WTC11 (cell line): Measurements from ENCODE around the gene SHISAL1. TPM values are rescaled to one million over a fixed set of nuclear protein-coding genes. Genes with fewer than 3 reads are reported as not detected.
"Not testable (repeated sequence)": the region's sequence is repeated elsewhere in the genome, so short reads cannot be mapped to it uniquely, and the experiment has no call there.

Experiments
- ATAC-seq: fragments of 200-7000 bp; cut with Tn5 transposase; 2 replicates; pipeline ENCODE4 v1.10.0; 2021; ENCODE audit warnings: mild to moderate bottlenecking, moderate library complexity
- CTCF ChIA-PET: fragments of 300-600 bp; sonication (Branson Sonifier 250); formaldehyde crosslinking; loops from one replicate; lab custom pipeline; 2021; ENCODE audit warnings: antibody characterized with exemption; lab: Charles Lee
- POLR2A ChIA-PET: fragments of 350-600 bp; sonication (Branson Sonifier 250); formaldehyde crosslinking; loops from one replicate; lab custom pipeline; 2021; ENCODE audit warnings: antibody characterized with exemption; lab: Charles Lee
- DNase-seq: peaks from one replicate; pipeline ENCODE4 v3.0.0; 2021; ENCODE audit warnings: low spot score
- H3K27ac Mint-ChIP-seq: 2 replicates; pipeline ENCODE4 v1.8.0; 2021; ENCODE audit warnings: mixed read lengths
- H3K27me3 Mint-ChIP-seq: 2 replicates; pipeline ENCODE4 v1.8.0; 2021; ENCODE audit warnings: low read depth, mild to moderate bottlenecking, moderate library complexity, mixed read lengths
- H3K36me3 Mint-ChIP-seq: 2 replicates; pipeline ENCODE4 v1.8.0; 2021; ENCODE audit warnings: mixed read lengths
- H3K4me1 Mint-ChIP-seq: 2 replicates; pipeline ENCODE4 v1.8.0; 2022; ENCODE audit warnings: mixed read lengths
- H3K4me3 Mint-ChIP-seq: 2 replicates; pipeline ENCODE4 v1.8.0; 2021; ENCODE audit warnings: mild to moderate bottlenecking, moderate library complexity, mixed read lengths
- H3K9me3 Mint-ChIP-seq: 2 replicates; pipeline ENCODE4 v1.8.0; 2021; ENCODE audit warnings: mixed read lengths
- ARID4B ChIP-seq: sonication (generic); formaldehyde crosslinking; IDR thresholded peaks from 2 replicates; pipeline ENCODE4 v1.8.0; 2023; ENCODE audit warnings: missing genetic modification reagents, mild to moderate bottlenecking, borderline replicate concordance
- CREM ChIP-seq: sonication (generic); formaldehyde crosslinking; IDR thresholded peaks from 2 replicates; pipeline ENCODE4 v1.8.1; 2022; ENCODE audit warnings: mild to moderate bottlenecking, missing genetic modification reagents, moderate library complexity
- E2F1 ChIP-seq: sonication (generic); formaldehyde crosslinking; IDR thresholded peaks from 2 replicates; pipeline ENCODE4 v1.8.0; 2022; ENCODE audit warnings: mild to moderate bottlenecking, missing genetic modification reagents
- E2F5 ChIP-seq: sonication (generic); formaldehyde crosslinking; IDR thresholded peaks from 2 replicates; pipeline ENCODE4 v1.8.1; 2022; ENCODE audit warnings: mild to moderate bottlenecking, moderate library complexity, missing genetic modification reagents
- EMX1 ChIP-seq: fragments of 250-450 bp; sonication (Bioruptor Pico); IDR thresholded peaks from 2 replicates; pipeline ENCODE4 v1.8.0; 2021; ENCODE audit warnings: mild to moderate bottlenecking
- FOXK1 ChIP-seq: sonication (generic); formaldehyde crosslinking; IDR thresholded peaks from 2 replicates; pipeline ENCODE4 v1.8.0; 2022; ENCODE audit warnings: mild to moderate bottlenecking, moderate library complexity, missing genetic modification reagents
- FOXP1 ChIP-seq: sonication (generic); formaldehyde crosslinking; IDR thresholded peaks from 2 replicates; pipeline ENCODE4 v1.8.0; 2022; ENCODE audit warnings: missing genetic modification reagents, mild to moderate bottlenecking, moderate library complexity, borderline replicate concordance
- MLX ChIP-seq: sonication (generic); formaldehyde crosslinking; IDR thresholded peaks from 2 replicates; pipeline ENCODE4 v1.8.1; 2023; ENCODE audit warnings: mild to moderate bottlenecking, missing genetic modification reagents, moderate library complexity
- MYBL2 ChIP-seq: sonication (generic); formaldehyde crosslinking; IDR thresholded peaks from 2 replicates; pipeline ENCODE4 v1.8.1; 2023; ENCODE audit warnings: mild to moderate bottlenecking, moderate library complexity, missing genetic modification reagents
- NR1H2 ChIP-seq: sonication (generic); formaldehyde crosslinking; IDR thresholded peaks from 2 replicates; pipeline ENCODE4 v1.9.0; 2021; ENCODE audit warnings: mild to moderate bottlenecking, moderate library complexity, missing genetic modification reagents
- NR3C1 ChIP-seq: sonication (generic); formaldehyde crosslinking; conservative IDR thresholded peaks from 2 replicates; pipeline ENCODE4 v1.8.1; 2023; ENCODE audit warnings: low read depth, mild to moderate bottlenecking, missing genetic modification reagents
- TCF7 ChIP-seq: sonication (generic); formaldehyde crosslinking; IDR thresholded peaks from 2 replicates; pipeline ENCODE4 v1.8.0; 2022; ENCODE audit warnings: mild to moderate bottlenecking, low read depth, missing genetic modification reagents, moderate library complexity
- TP53 ChIP-seq: sonication (generic); formaldehyde crosslinking; IDR thresholded peaks from 2 replicates; pipeline ENCODE4 v1.8.1; 2023; ENCODE audit warnings: mild to moderate bottlenecking, missing genetic modification reagents
- ZNF317 ChIP-seq: sonication (generic); formaldehyde crosslinking; IDR thresholded peaks from 2 replicates; pipeline ENCODE4 v1.8.1; 2023; ENCODE audit warnings: low read depth, mild to moderate bottlenecking, moderate library complexity, missing genetic modification reagents, borderline replicate concordance
- ZNF416 ChIP-seq: fragments of 250-450 bp; sonication (Bioruptor Pico); IDR thresholded peaks from 2 replicates; pipeline ENCODE4 v1.9.0; 2021; ENCODE audit warnings: mild to moderate bottlenecking, inconsistent platforms
- ZNF423 ChIP-seq: fragments of 250-450 bp; sonication (Bioruptor Pico); IDR thresholded peaks from 2 replicates; pipeline ENCODE4 v2.1.2; 2022; ENCODE audit warnings: mild to moderate bottlenecking, moderate library complexity
- total RNA-seq: library from RNA; stranded (reverse); gene quantifications from 3 replicates; pipeline ENCODE4 v1.2.3, GENCODE V29; 2021
- TF ChIP-seq, protein P1 (sequence below): sonication (generic); formaldehyde crosslinking; IDR thresholded peaks from 2 replicates; pipeline ENCODE4 v1.8.0; 2022; ENCODE audit warnings: mild to moderate bottlenecking, missing genetic modification reagents
- TF ChIP-seq, protein P2 (sequence below): fragments of 250-450 bp; sonication (Bioruptor Pico); IDR thresholded peaks from 2 replicates; pipeline ENCODE4 v1.8.0; 2021; ENCODE audit warnings: mild to moderate bottlenecking

SHISAL1 gene
- total RNA-seq, 1 experiment from 2014 or later, result 2.7 TPM

- no peak for DNase-seq
- peaks cover 16% of the 10 kb centered on the region for H3K27me3 Mint-ChIP-seq
- no peaks in the 10 kb centered on the region for H3K9me3 Mint-ChIP-seq
- TF ChIP-seq TP53 (CRISPR knock-in tag), result no peak
- TF ChIP-seq MYBL2 (CRISPR knock-in tag), result no peak
- CTCF ChIA-PET, result interaction anchor here (0.6 to 1.7 kb wide), 8 partner anchors 9 to 333 kb away, joined by 3 to 13 read pairs (median 3); no protein-coding TSS in a partner anchor
- ATAC-seq, result no peak
- H3K27ac Mint-ChIP-seq, result no peak overlapping the region
- H3K4me1 Mint-ChIP-seq, result peaks cover 34% of the 10 kb centered on the region
- H3K36me3 Mint-ChIP-seq, result no peaks in the 10 kb centered on the region
- no peak overlapping the region for H3K4me3 Mint-ChIP-seq
- POLR2A ChIA-PET, result no interaction called here
Measured at GRCh38 chr22:44325718-44326490, 13.2 kb upstream of the SHISAL1 start.

DNA sequence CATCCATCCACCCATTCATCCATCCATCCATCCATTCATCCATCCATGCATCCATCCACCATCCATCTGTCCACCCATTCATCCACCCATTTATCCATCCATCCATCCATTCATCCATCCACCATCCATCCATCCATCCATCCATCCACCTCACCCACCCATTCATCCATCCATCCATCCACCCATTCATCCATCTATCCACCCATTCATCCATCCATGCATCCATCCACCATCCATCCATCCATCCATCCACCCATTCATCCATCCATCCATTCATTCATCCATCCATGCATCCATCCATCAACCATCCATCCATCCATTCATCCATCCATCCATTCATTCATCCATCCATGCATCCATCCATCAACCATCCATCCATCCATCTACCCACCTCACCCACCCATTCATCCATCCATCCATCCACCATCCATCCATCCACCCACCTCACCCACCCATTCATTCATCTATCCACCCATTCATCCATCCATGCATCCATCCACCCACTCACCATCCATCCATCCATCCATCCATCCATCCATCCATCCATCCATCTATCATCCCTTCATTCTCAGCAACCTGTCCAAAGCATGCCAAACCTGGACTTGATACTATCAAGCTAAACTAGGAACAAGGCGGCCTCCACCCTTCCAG is 10.5 kb upstream of the SHISAL1 start:
- H3K4me1 Mint-ChIP-seq, result peaks cover 22% of the 10 kb centered on the region
- H3K36me3 Mint-ChIP-seq, H3K4me3 Mint-ChIP-seq, CTCF ChIA-PET, H3K27me3 Mint-ChIP-seq, H3K9me3 Mint-ChIP-seq, ATAC-seq, DNase-seq, H3K27ac Mint-ChIP-seq, POLR2A ChIA-PET: not testable (repeated sequence)

DNA sequence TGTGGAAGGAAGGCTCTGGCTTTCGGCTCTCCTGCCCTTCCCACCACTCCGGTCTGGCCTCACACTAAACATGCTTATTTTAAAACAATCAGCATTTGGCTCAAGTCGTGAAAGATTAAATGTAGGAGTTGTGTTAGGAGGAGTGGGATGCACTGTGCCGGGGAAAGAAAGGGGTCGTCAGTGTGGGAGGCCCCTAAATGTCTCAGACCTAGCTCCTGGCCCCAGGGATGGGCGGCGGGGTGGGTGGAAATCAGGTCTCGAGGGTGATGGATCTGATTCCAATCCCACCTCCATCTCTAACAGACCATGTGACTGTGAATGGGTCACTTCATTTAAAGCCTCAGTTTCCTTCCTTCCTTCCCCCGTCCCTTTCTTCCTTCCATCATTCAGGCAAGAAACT is 6.9 kb upstream of the SHISAL1 start:
- H3K27me3 Mint-ChIP-seq, result no peaks in the 10 kb centered on the region
- H3K4me3 Mint-ChIP-seq, result no peak overlapping the region
- no peaks in the 10 kb centered on the region for H3K4me1 Mint-ChIP-seq
- POLR2A ChIA-PET, result no interaction called here
- TF ChIP-seq CREM (CRISPR knock-in tag) (no peak), MLX (CRISPR knock-in tag) (no peak), E2F1 (no peak), FOXP1 (CRISPR knock-in tag) (no peak), NR3C1 (no peak)
- TF ChIP-seq, all 79 proteins: peak for 0
- no peak overlapping the region for H3K27ac Mint-ChIP-seq
- H3K36me3 Mint-ChIP-seq, result no peaks in the 10 kb centered on the region
- DNase-seq (no peak), ATAC-seq (no peak)
- CTCF ChIA-PET, result interaction anchor here (0.9 kb wide), 1 partner anchor 41 kb away, joined by 3 read pairs; no protein-coding TSS in a partner anchor
- no peaks in the 10 kb centered on the region for H3K9me3 Mint-ChIP-seq

DNA sequence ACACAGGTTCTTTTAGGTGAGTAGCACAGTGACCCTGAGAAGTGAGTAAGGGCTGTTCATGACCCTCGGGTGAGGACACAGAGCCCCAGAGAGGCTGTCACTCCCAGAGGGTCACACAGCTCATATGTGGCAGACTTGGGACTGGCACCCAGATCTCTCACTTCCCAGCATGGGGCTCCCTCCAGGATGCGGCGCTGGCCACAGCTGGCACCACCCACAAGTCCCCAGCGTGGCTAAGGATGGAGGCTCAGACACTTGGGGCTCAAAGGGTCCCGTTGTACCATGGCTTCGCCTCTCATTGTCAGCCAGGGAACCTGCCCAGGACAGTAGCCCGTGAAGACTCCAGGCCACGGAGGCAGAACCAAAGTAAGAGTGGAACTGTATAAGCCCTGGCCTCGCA is 6.0 kb upstream of the SHISAL1 start:
- Mint-ChIP-seq H3K9me3 (no peaks in the 10 kb centered on the region), H3K27ac (no peak overlapping the region), H3K36me3 (no peaks in the 10 kb centered on the region), H3K27me3 (no peaks in the 10 kb centered on the region), H3K4me3 (no peak overlapping the region), H3K4me1 (no peaks in the 10 kb centered on the region)
- ATAC-seq (no peak), DNase-seq (no peak)
- POLR2A ChIA-PET, result no interaction called here
- CTCF ChIA-PET, result interaction anchor here (0.9 kb wide), 1 partner anchor 42 kb away, joined by 3 read pairs; no protein-coding TSS in a partner anchor
- TF ChIP-seq NR1H2 (CRISPR knock-in tag), result no peak
- TF ChIP-seq ARID4B, result no peak
- no peak for TF ChIP-seq EMX1 (CRISPR knock-in tag)
- no peak for TF ChIP-seq ZNF423 (CRISPR knock-in tag)
- TF ChIP-seq E2F5 (CRISPR knock-in tag), result no peak
- TF ChIP-seq ZNF416, result no peak
- no peak for TF ChIP-seq ZNF317
- no peak for TF ChIP-seq TCF7
- TF ChIP-seq FOXK1 (CRISPR knock-in tag), result no peak
- TF ChIP-seq, protein P1, sequence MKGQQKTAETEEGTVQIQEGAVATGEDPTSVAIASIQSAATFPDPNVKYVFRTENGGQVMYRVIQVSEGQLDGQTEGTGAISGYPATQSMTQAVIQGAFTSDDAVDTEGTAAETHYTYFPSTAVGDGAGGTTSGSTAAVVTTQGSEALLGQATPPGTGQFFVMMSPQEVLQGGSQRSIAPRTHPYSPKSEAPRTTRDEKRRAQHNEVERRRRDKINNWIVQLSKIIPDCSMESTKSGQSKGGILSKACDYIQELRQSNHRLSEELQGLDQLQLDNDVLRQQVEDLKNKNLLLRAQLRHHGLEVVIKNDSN (CRISPR knock-in tag), result no peak
- TF ChIP-seq, protein P2, sequence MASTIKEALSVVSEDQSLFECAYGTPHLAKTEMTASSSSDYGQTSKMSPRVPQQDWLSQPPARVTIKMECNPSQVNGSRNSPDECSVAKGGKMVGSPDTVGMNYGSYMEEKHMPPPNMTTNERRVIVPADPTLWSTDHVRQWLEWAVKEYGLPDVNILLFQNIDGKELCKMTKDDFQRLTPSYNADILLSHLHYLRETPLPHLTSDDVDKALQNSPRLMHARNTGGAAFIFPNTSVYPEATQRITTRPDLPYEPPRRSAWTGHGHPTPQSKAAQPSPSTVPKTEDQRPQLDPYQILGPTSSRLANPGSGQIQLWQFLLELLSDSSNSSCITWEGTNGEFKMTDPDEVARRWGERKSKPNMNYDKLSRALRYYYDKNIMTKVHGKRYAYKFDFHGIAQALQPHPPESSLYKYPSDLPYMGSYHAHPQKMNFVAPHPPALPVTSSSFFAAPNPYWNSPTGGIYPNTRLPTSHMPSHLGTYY, result no peak
